Muscle of arm (tissue), 12 donors: Measurements from ENCODE around the gene THOC2. TPM values are rescaled to one million over a fixed set of nuclear protein-coding genes. Genes with fewer than 3 reads are reported as not detected.
"Not testable (repeated sequence)": the region's sequence is repeated elsewhere in the genome, so short reads cannot be mapped to it uniquely, and the experiment has no call there.

ENCODE experiments used
- DNase-seq: peaks from one replicate; pipeline ENCODE4 v3.0.0-alpha.2; 2013
- polyA plus RNA-seq, 12 donors: library from polyadenylated mRNA; unstranded; fragments of 120-200 nt; gene quantifications; one replicate each; pipeline ENCODE4 v1.2.1, GENCODE V29; 2013; ENCODE audit not compliant: insufficient read length in 12 of 12

THOC2 gene
- polyA plus RNA-seq, 12 donors: 46.1 to 127 (median 72.9) TPM; not detected in 1

GRCh38 chrX:123675154-123675553 lies 57.7 kb downstream of the THOC2 start:
- DNase-seq: no peak

- DNase-seq: no peak
These were observed 59.0 kb downstream of the THOC2 start for GRCh38 chrX:123673813-123674212.

- DNase-seq: no peak
These were observed 67.7 kb downstream of the THOC2 start for GRCh38 chrX:123665197-123665596.

GRCh38 chrX:123664467-123665167 lies 68.2 kb downstream of the THOC2 start:
- not testable (repeated sequence) for DNase-seq

GRCh38 chrX:123663720-123664119 lies 69.1 kb downstream of the THOC2 start:
- not testable (repeated sequence) for DNase-seq

GRCh38 chrX:123656507-123656906 lies 76.3 kb downstream of the THOC2 start:
- DNase-seq: not testable (repeated sequence)

GRCh38 chrX:123648811-123649181 lies 84.1 kb downstream of the THOC2 start:
- not testable (repeated sequence) for DNase-seq

- DNase-seq: peak; percentile 0
These were observed 84.6 kb downstream of the THOC2 start for GRCh38 chrX:123648028-123648810.

- DNase-seq: no peak
These were observed 85.6 kb downstream of the THOC2 start for GRCh38 chrX:123647244-123647643.

- no peak for DNase-seq
These were observed 103.3 kb downstream of the THOC2 start for GRCh38 chrX:123629502-123629901.

GRCh38 chrX:123626962-123627361 lies 105.9 kb downstream of the THOC2 start:
- DNase-seq: no peak

GRCh38 chrX:123625952-123626351 lies 106.9 kb downstream of the THOC2 start:
- DNase-seq: no peak

- DNase-seq: no peak
These were observed 107.4 kb downstream of the THOC2 start for GRCh38 chrX:123625477-123625876.

GRCh38 chrX:123617007-123617406 lies 115.8 kb downstream of the THOC2 start:
- DNase-seq: no peak

GRCh38 chrX:123610915-123611314 lies 121.9 kb downstream of the THOC2 start:
- DNase-seq: no peak

- no peak for DNase-seq
These were observed 125.0 kb downstream of the THOC2 start for GRCh38 chrX:123607806-123608205.

- no peak for DNase-seq
These were observed 125.6 kb downstream of the THOC2 start for GRCh38 chrX:123607270-123607669.

- DNase-seq: no peak
These were observed 129.4 kb downstream of the THOC2 start for GRCh38 chrX:123603491-123603890.

- no peak for DNase-seq
These were observed 131.4 kb downstream of the THOC2 start for GRCh38 chrX:123601437-123601836.

GRCh38 chrX:123600181-123600580 lies 132.7 kb downstream of the THOC2 start:
- peak; percentile 48 for DNase-seq

GRCh38 chrX:123590842-123591486 lies 141.9 kb downstream of the THOC2 start:
- no peak for DNase-seq

GRCh38 chrX:123588723-123589122 lies 144.1 kb downstream of the THOC2 start:
- DNase-seq: no peak

GRCh38 chrX:123581586-123581985 lies 151.3 kb downstream of the THOC2 start:
- DNase-seq: no peak
